Medulla oblongata (tissue), 1 donor: Measurements from ENCODE around the gene TLX2.
A peak's percentile ranks its signal among the peaks of the same experiment; 100 is the strongest.

Experiments used
- DNase-seq: peaks from one replicate; pipeline ENCODE4 v3.0.0-alpha.2; 2015; ENCODE audit errors: extremely low spot score

The TLX2 gene

GRCh38 chr2:74496997-74497776 lies 17.1 kb upstream of the TLX2 start:
- no peak for DNase-seq

- no peak for DNase-seq
These were observed 16.3 kb upstream of the TLX2 start for GRCh38 chr2:74497777-74498499.

- no peak for DNase-seq
These were observed 15.6 kb upstream of the TLX2 start for GRCh38 chr2:74498500-74499266.

GRCh38 chr2:74499267-74499939 lies 14.8 kb upstream of the TLX2 start, which contains the start of gene LBX2:
TSS of gene LBX2 (minus strand) at chr2:74499603. CDS start at chr2:74499537, 66 bp downstream.
- no peak for DNase-seq

GRCh38 chr2:74499940-74500577 lies 14.2 kb upstream of the TLX2 start:
- DNase-seq, result no peak

- DNase-seq, result no peak
These were observed 13.7 kb upstream of the TLX2 start for GRCh38 chr2:74500578-74500946.

- no peak for DNase-seq
These were observed 12.7 kb upstream of the TLX2 start for GRCh38 chr2:74501335-74502071.

- no peak for DNase-seq
These were observed 12.0 kb upstream of the TLX2 start for GRCh38 chr2:74502147-74502719.

GRCh38 chr2:74502720-74503505 lies 11.3 kb upstream of the TLX2 start:
- no peak for DNase-seq

GRCh38 chr2:74503506-74504475 lies 10.5 kb upstream of the TLX2 start:
- DNase-seq, result no peak

GRCh38 chr2:74504591-74504990 lies 9.7 kb upstream of the TLX2 start:
- no peak for DNase-seq

- DNase-seq, result no peak
These were observed 8.6 kb upstream of the TLX2 start for GRCh38 chr2:74505448-74506246.

GRCh38 chr2:74507145-74507925 lies 6.9 kb upstream of the TLX2 start, which contains the start of gene PCGF1:
TSS of gene PCGF1 (minus strand) at chr2:74507695. CDS start at chr2:74507668, 27 bp downstream.
- DNase-seq, result peak; percentile 99

GRCh38 chr2:74507926-74508520 lies 6.2 kb upstream of the TLX2 start:
- no peak for DNase-seq

GRCh38 chr2:74510272-74510671 lies 4.0 kb upstream of the TLX2 start:
- no peak for DNase-seq
